Measurements from ENCODE around the gene PSME3IP1.

Gene PSME3IP1

GRCh38 chr16:57143149-57143921 lies 42.5 kb downstream of the PSME3IP1 start:
- no peak for DNase-seq

- no peak for DNase-seq
These were observed 43.8 kb downstream of the PSME3IP1 start for GRCh38 chr16:57141822-57142631.

GRCh38 chr16:57140931-57141668 lies 44.7 kb downstream of the PSME3IP1 start:
- no peak for DNase-seq

- DNase-seq, result no peak
These were observed 47.4 kb downstream of the PSME3IP1 start for GRCh38 chr16:57138281-57138935.

- no peak for DNase-seq
These were observed 48.1 kb downstream of the PSME3IP1 start for GRCh38 chr16:57137566-57138273.

GRCh38 chr16:57137043-57137442 lies 48.8 kb downstream of the PSME3IP1 start:
- DNase-seq, result no peak

- DNase-seq, result no peak
These were observed 50.9 kb downstream of the PSME3IP1 start for GRCh38 chr16:57134982-57135381.

- DNase-seq, result no peak
These were observed 52.0 kb downstream of the PSME3IP1 start for GRCh38 chr16:57133886-57134285.

- DNase-seq, result no peak
These were observed 52.8 kb downstream of the PSME3IP1 start for GRCh38 chr16:57133031-57133430.

GRCh38 chr16:57132470-57132869 lies 53.4 kb downstream of the PSME3IP1 start:
- DNase-seq, result no peak

GRCh38 chr16:57131351-57131970 lies 54.4 kb downstream of the PSME3IP1 start:
- no peak for DNase-seq

GRCh38 chr16:57130950-57131321 lies 54.9 kb downstream of the PSME3IP1 start:
- no peak for DNase-seq

GRCh38 chr16:57128771-57129389 lies 57.0 kb downstream of the PSME3IP1 start:
- no peak for DNase-seq

GRCh38 chr16:57127836-57128235 lies 58.0 kb downstream of the PSME3IP1 start:
- DNase-seq, result no peak

GRCh38 chr16:57127037-57127763 lies 58.6 kb downstream of the PSME3IP1 start:
- DNase-seq, result no peak

GRCh38 chr16:57126411-57126810 lies 59.4 kb downstream of the PSME3IP1 start:
- no peak for DNase-seq

GRCh38 chr16:57125969-57126368 lies 59.9 kb downstream of the PSME3IP1 start:
- no peak for DNase-seq

GRCh38 chr16:57125376-57125775 lies 60.5 kb downstream of the PSME3IP1 start:
- no peak for DNase-seq

- no peak for DNase-seq
These were observed 61.7 kb downstream of the PSME3IP1 start for GRCh38 chr16:57123974-57124674.

Measured in DMS79 treated with DMSO at 0.1 percent for 48 hours (cell line).